Fibroblast of lung (primary cell): ENCODE results near the gene GOLGA8O. TPM values are rescaled to one million over a fixed set of nuclear protein-coding genes. Genes with fewer than 3 reads are reported as not detected.
"Not testable (repeated sequence)": the region's sequence is repeated elsewhere in the genome, so short reads cannot be mapped to it uniquely, and the experiment has no call there.

Experiments used
- DNase-seq, 2 donors: peaks; one replicate each; pipeline versions ENCODE4 v3.0.0 to v3.0.0-alpha.2; 2010; ENCODE audit warnings: low read depth in 2 of 2
- H2AFZ ChIP-seq: 2 replicates; pipeline ENCODE4 v1.5.1; 2012; ENCODE audit warnings: low read length, control low read depth, inconsistent platforms
- H3K27ac ChIP-seq: 2 replicates; pipeline ENCODE4 v1.5.1; 2011; ENCODE audit warnings: low read length, control low read depth; ENCODE audit not compliant: insufficient read depth
- H3K27me3 ChIP-seq: 2 replicates; pipeline ENCODE4 v1.5.1; 2011; ENCODE audit warnings: mild to moderate bottlenecking, low read length; ENCODE audit not compliant: control insufficient read depth, insufficient read depth
- H3K36me3 ChIP-seq: 2 replicates; pipeline ENCODE4 v1.5.1; 2011; ENCODE audit warnings: low read length; ENCODE audit not compliant: control insufficient read depth, insufficient read depth
- H3K4me1 ChIP-seq: 2 replicates; pipeline ENCODE4 v1.5.1; 2011; ENCODE audit warnings: low read length; ENCODE audit not compliant: control insufficient read depth, insufficient read depth; ENCODE audit errors: extremely low read depth
- H3K4me2 ChIP-seq: 2 replicates; pipeline ENCODE4 v1.5.1; 2011; ENCODE audit warnings: low read length, control low read depth; ENCODE audit not compliant: insufficient read depth; ENCODE audit errors: extremely low read depth
- H3K4me3 ChIP-seq, 4 experiments: fragments of 200-600 bp in 1 of 4; sonication (generic) in 1 of 4; replicated peaks in 1 of 4; 2 replicates each; pipeline ENCODE4 v1.5.1; 2011 to 2016; ENCODE audit warnings: low read length in 4 of 4, low read depth in 3 of 4, mild to moderate bottlenecking in 3 of 4, control low read depth in 2 of 4, inconsistent platforms in 1 of 4, mixed read lengths in 1 of 4; ENCODE audit not compliant: insufficient read depth in 1 of 4; ENCODE audit errors: control extremely low read depth in 1 of 4
- H3K79me2 ChIP-seq: 2 replicates; pipeline ENCODE4 v1.5.1; 2012; ENCODE audit warnings: mild to moderate bottlenecking, low read length, inconsistent platforms; ENCODE audit not compliant: control insufficient read depth, insufficient read depth
- H3K9ac ChIP-seq: 2 replicates; pipeline ENCODE4 v1.5.1; 2011; ENCODE audit warnings: mild to moderate bottlenecking, low read length, control low read depth; ENCODE audit not compliant: insufficient read depth
- H3K9me3 ChIP-seq: 2 replicates; pipeline ENCODE4 v1.5.1; 2012; ENCODE audit warnings: low read depth, low read length; ENCODE audit not compliant: control insufficient read depth, insufficient read depth
- H4K20me1 ChIP-seq: 2 replicates; pipeline ENCODE4 v1.5.1; 2011; ENCODE audit warnings: low read length; ENCODE audit not compliant: control insufficient read depth, insufficient read depth; ENCODE audit errors: extremely low read depth
- CTCF ChIP-seq, 2 donors: IDR thresholded peaks in 1 of 2; conservative IDR thresholded peaks in 1 of 2; 1 replicate in 1 of 2; 2 replicates in 1 of 2; pipeline ENCODE4 v1.5.1; 2011 to 2012; ENCODE audit warnings: low read length in 2 of 2, control low read depth in 1 of 2, inconsistent platforms in 1 of 2, low read depth in 1 of 2, mild to moderate bottlenecking in 1 of 2
- polyA plus RNA-seq, 2 donors: library from polyadenylated mRNA; depleted of rRNA in 1 of 2; stranded (reverse) in 1 of 2; unstranded in 1 of 2; fragments of >200 nt; gene quantifications; 2 replicates each; pipeline ENCODE4 v1.2.1, GENCODE V29; 2011 to 2012; ENCODE audit warnings: missing spikeins in 1 of 2
- total RNA-seq: library from RNA; depleted of rRNA; stranded (reverse); fragments of >200 nt; gene quantifications from 2 replicates; pipeline ENCODE4 v1.2.1, GENCODE V29; 2014

The GOLGA8O gene
- total and polyA plus RNA-seq, 2 donors (not counting 1 experiment from before 2014, with no cell fraction given) = 0.19 to 0.99 TPM

- H2AFZ ChIP-seq, H3K36me3 ChIP-seq, H3K79me2 ChIP-seq, DNase-seq, H4K20me1 ChIP-seq, H3K4me1 ChIP-seq, H3K27me3 ChIP-seq, H3K27ac ChIP-seq, H3K9ac ChIP-seq, H3K4me2 ChIP-seq, H3K9me3 ChIP-seq, H3K4me3 ChIP-seq: not testable (repeated sequence)
- peak in 1 of 2 donors; percentile 14 for TF ChIP-seq CTCF (conservative IDR thresholded peaks at IDR 0.05 in 1 of 2, IDR thresholded peaks at IDR 0.05 in 1 of 2; ENCODE audit: low read depth in 1 of 2, low read length in 2 of 2)
Measured at GRCh38 chr15:32407903-32408302, 47.5 kb downstream of the GOLGA8O start.

GRCh38 chr15:32403192-32403591 lies 52.2 kb downstream of the GOLGA8O start, which contains the start of gene GOLGA8K:
Gene GOLGA8K (minus strand): TSS chr15:32403292. CDS start chr15:32403194, 98 bp downstream.
- not testable (repeated sequence) for H3K27ac ChIP-seq, H3K4me3 ChIP-seq, DNase-seq, H3K36me3 ChIP-seq, H3K4me1 ChIP-seq, H2AFZ ChIP-seq, H3K9me3 ChIP-seq, H3K9ac ChIP-seq, H3K27me3 ChIP-seq, H3K79me2 ChIP-seq, H4K20me1 ChIP-seq, H3K4me2 ChIP-seq

- not testable (repeated sequence) for H3K4me2 ChIP-seq, H3K4me3 ChIP-seq, H4K20me1 ChIP-seq, H2AFZ ChIP-seq, DNase-seq, H3K27ac ChIP-seq, H3K36me3 ChIP-seq, H3K9me3 ChIP-seq, H3K4me1 ChIP-seq, H3K9ac ChIP-seq, H3K79me2 ChIP-seq, H3K27me3 ChIP-seq
Measured at GRCh38 chr15:32396522-32396921, 58.9 kb downstream of the GOLGA8O start.

Other genes with a start within 250 kb of the GOLGA8O start
- gene GOLGA8K, start 52.3 kb downstream of the GOLGA8O start, total RNA-seq = under 0.01 and 0.17 TPM in 2 replicates
- gene GOLGA8K, start 52.3 kb downstream of the GOLGA8O start, polyA plus RNA-seq = not detected in 2 replicates
- gene GOLGA8N, start 137.8 kb upstream of the GOLGA8O start, total RNA-seq = 3.6 TPM in 2 replicates
- 0.54 and 1.7 TPM in 2 replicates for gene GOLGA8N, start 137.8 kb upstream of the GOLGA8O start, polyA plus RNA-seq
- 13.1 and 21.1 TPM in 2 replicates for gene ARHGAP11A, start 159.9 kb upstream of the GOLGA8O start, total RNA-seq
- 9.1 and 21.7 TPM in 2 replicates for gene ARHGAP11A, start 159.9 kb upstream of the GOLGA8O start, polyA plus RNA-seq
- 39.8 and 46.2 TPM in 2 replicates for gene SCG5, start 186.1 kb upstream of the GOLGA8O start, total RNA-seq
- gene SCG5, start 186.1 kb upstream of the GOLGA8O start, polyA plus RNA-seq = 15.9 and 27.8 TPM in 2 replicates